HepG2 (cell line): ENCODE data around the gene SYAP1. TPM values are rescaled to one million over a fixed set of nuclear protein-coding genes. Genes with fewer than 3 reads are reported as not detected.

Source experiments
- BORCS8-MEF2B ChIP-seq: sonication (generic); formaldehyde crosslinking; IDR thresholded peaks from 2 replicates; pipeline ENCODE4 v1.8.0; 2022; ENCODE audit warnings: mild to moderate bottlenecking, missing genetic modification reagents
- KMT2A ChIP-seq: sonication (generic); formaldehyde crosslinking; IDR thresholded peaks from 2 replicates; pipeline ENCODE4 v1.4.0; 2020; ENCODE audit warnings: missing genetic modification reagents
- MTA1 ChIP-seq: sonication (generic); formaldehyde crosslinking; IDR thresholded peaks from 2 replicates; pipeline ENCODE4 v1.4.0; 2020; ENCODE audit warnings: missing genetic modification reagents, mild to moderate bottlenecking, borderline replicate concordance
- MTF2 ChIP-seq: sonication (generic); formaldehyde crosslinking; IDR thresholded peaks from 2 replicates; pipeline ENCODE4 v1.5.0; 2020; ENCODE audit warnings: missing genetic modification reagents, borderline replicate concordance
- MXI1 ChIP-seq: IDR thresholded peaks from 3 replicates; pipeline ENCODE4 v1.6.1; 2012; ENCODE audit warnings: low read depth, low read length, inconsistent platforms, borderline replicate concordance
- NKX3-1 ChIP-seq: sonication (generic); formaldehyde crosslinking; IDR thresholded peaks from 2 replicates; pipeline ENCODE4 v1.5.0; 2020; ENCODE audit warnings: missing genetic modification reagents
- PAWR ChIP-seq: sonication (generic); formaldehyde crosslinking; IDR thresholded peaks from 2 replicates; pipeline ENCODE4 v1.4.0; 2020; ENCODE audit warnings: missing genetic modification reagents, mild to moderate bottlenecking, borderline replicate concordance
- SP140L ChIP-seq: sonication (generic); formaldehyde crosslinking; IDR thresholded peaks from 2 replicates; pipeline ENCODE4 v1.4.0; 2020; ENCODE audit warnings: missing genetic modification reagents, borderline replicate concordance
- ZBTB21 ChIP-seq: sonication (generic); formaldehyde crosslinking; IDR thresholded peaks from 2 replicates; pipeline ENCODE4 v1.4.0; 2020; ENCODE audit warnings: missing genetic modification reagents
- ZFAT ChIP-seq: sonication (generic); formaldehyde crosslinking; conservative IDR thresholded peaks from 2 replicates; pipeline ENCODE4 v1.8.1; 2023; ENCODE audit warnings: missing genetic modification reagents, inconsistent platforms
- ZFP62 ChIP-seq: sonication (generic); formaldehyde crosslinking; IDR thresholded peaks from 2 replicates; pipeline ENCODE4 v1.4.0; 2020; ENCODE audit warnings: missing genetic modification reagents
- ZFP90 ChIP-seq: sonication (generic); formaldehyde crosslinking; IDR thresholded peaks from 2 replicates; pipeline ENCODE4 v1.8.0; 2022; ENCODE audit warnings: missing genetic modification reagents, mild to moderate bottlenecking, inconsistent platforms, borderline replicate concordance
- ZNF121 ChIP-seq: sonication (generic); formaldehyde crosslinking; IDR thresholded peaks from 2 replicates; pipeline ENCODE4 v1.5.0; 2020; ENCODE audit warnings: mild to moderate bottlenecking, missing genetic modification reagents
- ZNF160 ChIP-seq: sonication (generic); formaldehyde crosslinking; IDR thresholded peaks from 2 replicates; pipeline ENCODE4 v1.8.0; 2022; ENCODE audit warnings: mild to moderate bottlenecking, inconsistent platforms, missing genetic modification reagents
- ZNF224 ChIP-seq: sonication (generic); formaldehyde crosslinking; IDR thresholded peaks from 2 replicates; pipeline ENCODE4 v1.5.0; 2020; ENCODE audit warnings: mild to moderate bottlenecking, missing genetic modification reagents
- ZNF263 ChIP-seq: sonication (generic); formaldehyde crosslinking; IDR thresholded peaks from 2 replicates; pipeline ENCODE4 v1.4.0; 2020; ENCODE audit warnings: missing genetic modification reagents
- ZNF615 ChIP-seq: sonication (generic); formaldehyde crosslinking; IDR thresholded peaks from 2 replicates; pipeline ENCODE4 v1.5.0; 2020; ENCODE audit warnings: mild to moderate bottlenecking, missing genetic modification reagents, borderline replicate concordance
- ZNF724P ChIP-seq: sonication (generic); formaldehyde crosslinking; IDR thresholded peaks from 2 replicates; pipeline ENCODE4 v1.8.0; 2022; ENCODE audit warnings: missing genetic modification reagents, borderline replicate concordance
- ZNF841 ChIP-seq: sonication (generic); formaldehyde crosslinking; IDR thresholded peaks from 2 replicates; pipeline ENCODE4 v1.8.1; 2023; ENCODE audit warnings: missing genetic modification reagents, borderline replicate concordance
- polyA plus RNA-seq, 8 experiments: library from polyadenylated mRNA; depleted of rRNA in 3 of 8; stranded (reverse) in 7 of 8; unstranded in 1 of 8; fragments of >200 nt; fragmentation: Illumina TruSeq in 4 of 8; extraction: Trizol in 4 of 8; gene quantifications; 2 replicates each; pipeline versions ENCODE4 v1.2.1 to v1.2.3, GENCODE V29; 2011 to 2016; ENCODE audit warnings: low read depth in 4 of 8, missing spikeins in 1 of 8, mixed read lengths in 1 of 8; ENCODE audit not compliant: insufficient read depth in 1 of 8
- total RNA-seq, 5 experiments: library from RNA; depleted of rRNA; stranded (reverse); fragments of >200 nt; fragmentation: Illumina TruSeq; extraction: Trizol; gene quantifications; 2 replicates each; pipeline ENCODE4 v1.2.3, GENCODE V29; 2016; ENCODE audit warnings: low read depth in 1 of 5
- TF ChIP-seq, protein P1 (sequence below): sonication (generic); formaldehyde crosslinking; IDR thresholded peaks from 2 replicates; pipeline ENCODE4 v1.4.0; 2020; ENCODE audit warnings: missing genetic modification reagents
- TF ChIP-seq, protein P2 (sequence below): IDR thresholded peaks from 2 replicates; pipeline ENCODE4 v1.6.1; 2016; ENCODE audit warnings: missing genetic modification reagents, missing compliant biosample characterization
- TF ChIP-seq, protein P3 (sequence below): sonication (generic); formaldehyde crosslinking; IDR thresholded peaks from 2 replicates; pipeline ENCODE4 v1.9.0; 2021; ENCODE audit warnings: mild to moderate bottlenecking, missing genetic modification reagents

Gene SYAP1
- total and polyA plus RNA-seq, 2 of the 13 experiments (the other 11 are each of a cell fraction or from before 2014, with no cell fraction given), result 4.9 to 18.5 TPM

- TF ChIP-seq BORCS8-MEF2B (CRISPR knock-in tag) (0 out of 2 replicates have a peak, but pooled peaks have one; percentile 47), ZBTB21 (CRISPR knock-in tag) (peak; percentile 95), SP140L (no peak), ZFP90 (CRISPR knock-in tag) (0 out of 2 replicates have a peak, but pooled peaks have one; percentile 20), ZFAT (no peak), ZFP62 (CRISPR knock-in tag) (no peak), ZNF615 (CRISPR knock-in tag) (no peak), ZNF224 (no peak), ZNF841 (no peak), ZNF724P (CRISPR knock-in tag) (no peak), NKX3-1 (CRISPR knock-in tag) (no peak), MTA1 (no peak), MTF2 (CRISPR knock-in tag) (no peak), ZNF121 (CRISPR knock-in tag) (no peak), KMT2A (peak; percentile 59; the same call in 1 of the 2 replicates), ZNF160 (CRISPR knock-in tag) (no peak), PAWR (CRISPR knock-in tag) (no peak), ZNF263 (peak; percentile 42; the same call in 1 of the 2 replicates), MXI1 (peak; percentile 73; the same call in 1 of the 3 replicates)
- TF ChIP-seq, protein P1, sequence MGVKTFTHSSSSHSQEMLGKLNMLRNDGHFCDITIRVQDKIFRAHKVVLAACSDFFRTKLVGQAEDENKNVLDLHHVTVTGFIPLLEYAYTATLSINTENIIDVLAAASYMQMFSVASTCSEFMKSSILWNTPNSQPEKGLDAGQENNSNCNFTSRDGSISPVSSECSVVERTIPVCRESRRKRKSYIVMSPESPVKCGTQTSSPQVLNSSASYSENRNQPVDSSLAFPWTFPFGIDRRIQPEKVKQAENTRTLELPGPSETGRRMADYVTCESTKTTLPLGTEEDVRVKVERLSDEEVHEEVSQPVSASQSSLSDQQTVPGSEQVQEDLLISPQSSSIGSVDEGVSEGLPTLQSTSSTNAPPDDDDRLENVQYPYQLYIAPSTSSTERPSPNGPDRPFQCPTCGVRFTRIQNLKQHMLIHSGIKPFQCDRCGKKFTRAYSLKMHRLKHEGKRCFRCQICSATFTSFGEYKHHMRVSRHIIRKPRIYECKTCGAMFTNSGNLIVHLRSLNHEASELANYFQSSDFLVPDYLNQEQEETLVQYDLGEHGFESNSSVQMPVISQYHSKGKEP, result no peak
- TF ChIP-seq, protein P2, sequence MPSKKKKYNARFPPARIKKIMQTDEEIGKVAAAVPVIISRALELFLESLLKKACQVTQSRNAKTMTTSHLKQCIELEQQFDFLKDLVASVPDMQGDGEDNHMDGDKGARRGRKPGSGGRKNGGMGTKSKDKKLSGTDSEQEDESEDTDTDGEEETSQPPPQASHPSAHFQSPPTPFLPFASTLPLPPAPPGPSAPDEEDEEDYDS (CRISPR knock-in tag), result peak; percentile 88
- TF ChIP-seq, protein P3, sequence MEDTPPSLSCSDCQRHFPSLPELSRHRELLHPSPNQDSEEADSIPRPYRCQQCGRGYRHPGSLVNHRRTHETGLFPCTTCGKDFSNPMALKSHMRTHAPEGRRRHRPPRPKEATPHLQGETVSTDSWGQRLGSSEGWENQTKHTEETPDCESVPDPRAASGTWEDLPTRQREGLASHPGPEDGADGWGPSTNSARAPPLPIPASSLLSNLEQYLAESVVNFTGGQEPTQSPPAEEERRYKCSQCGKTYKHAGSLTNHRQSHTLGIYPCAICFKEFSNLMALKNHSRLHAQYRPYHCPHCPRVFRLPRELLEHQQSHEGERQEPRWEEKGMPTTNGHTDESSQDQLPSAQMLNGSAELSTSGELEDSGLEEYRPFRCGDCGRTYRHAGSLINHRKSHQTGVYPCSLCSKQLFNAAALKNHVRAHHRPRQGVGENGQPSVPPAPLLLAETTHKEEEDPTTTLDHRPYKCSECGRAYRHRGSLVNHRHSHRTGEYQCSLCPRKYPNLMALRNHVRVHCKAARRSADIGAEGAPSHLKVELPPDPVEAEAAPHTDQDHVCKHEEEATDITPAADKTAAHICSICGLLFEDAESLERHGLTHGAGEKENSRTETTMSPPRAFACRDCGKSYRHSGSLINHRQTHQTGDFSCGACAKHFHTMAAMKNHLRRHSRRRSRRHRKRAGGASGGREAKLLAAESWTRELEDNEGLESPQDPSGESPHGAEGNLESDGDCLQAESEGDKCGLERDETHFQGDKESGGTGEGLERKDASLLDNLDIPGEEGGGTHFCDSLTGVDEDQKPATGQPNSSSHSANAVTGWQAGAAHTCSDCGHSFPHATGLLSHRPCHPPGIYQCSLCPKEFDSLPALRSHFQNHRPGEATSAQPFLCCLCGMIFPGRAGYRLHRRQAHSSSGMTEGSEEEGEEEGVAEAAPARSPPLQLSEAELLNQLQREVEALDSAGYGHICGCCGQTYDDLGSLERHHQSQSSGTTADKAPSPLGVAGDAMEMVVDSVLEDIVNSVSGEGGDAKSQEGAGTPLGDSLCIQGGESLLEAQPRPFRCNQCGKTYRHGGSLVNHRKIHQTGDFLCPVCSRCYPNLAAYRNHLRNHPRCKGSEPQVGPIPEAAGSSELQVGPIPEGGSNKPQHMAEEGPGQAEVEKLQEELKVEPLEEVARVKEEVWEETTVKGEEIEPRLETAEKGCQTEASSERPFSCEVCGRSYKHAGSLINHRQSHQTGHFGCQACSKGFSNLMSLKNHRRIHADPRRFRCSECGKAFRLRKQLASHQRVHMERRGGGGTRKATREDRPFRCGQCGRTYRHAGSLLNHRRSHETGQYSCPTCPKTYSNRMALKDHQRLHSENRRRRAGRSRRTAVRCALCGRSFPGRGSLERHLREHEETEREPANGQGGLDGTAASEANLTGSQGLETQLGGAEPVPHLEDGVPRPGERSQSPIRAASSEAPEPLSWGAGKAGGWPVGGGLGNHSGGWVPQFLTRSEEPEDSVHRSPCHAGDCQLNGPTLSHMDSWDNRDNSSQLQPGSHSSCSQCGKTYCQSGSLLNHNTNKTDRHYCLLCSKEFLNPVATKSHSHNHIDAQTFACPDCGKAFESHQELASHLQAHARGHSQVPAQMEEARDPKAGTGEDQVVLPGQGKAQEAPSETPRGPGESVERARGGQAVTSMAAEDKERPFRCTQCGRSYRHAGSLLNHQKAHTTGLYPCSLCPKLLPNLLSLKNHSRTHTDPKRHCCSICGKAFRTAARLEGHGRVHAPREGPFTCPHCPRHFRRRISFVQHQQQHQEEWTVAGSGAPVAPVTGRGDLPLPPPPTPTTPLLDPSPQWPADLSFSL (CRISPR knock-in tag), result no peak
Measured at GRCh38 chrX:16719334-16720084, at the start of gene SYAP1 (continued).
